Measurements from ENCODE around the gene GP1BB.
"Not testable (repeated sequence)": the region's sequence is repeated elsewhere in the genome, so short reads cannot be mapped to it uniquely, and the experiment has no call there.

The GP1BB gene

DNA sequence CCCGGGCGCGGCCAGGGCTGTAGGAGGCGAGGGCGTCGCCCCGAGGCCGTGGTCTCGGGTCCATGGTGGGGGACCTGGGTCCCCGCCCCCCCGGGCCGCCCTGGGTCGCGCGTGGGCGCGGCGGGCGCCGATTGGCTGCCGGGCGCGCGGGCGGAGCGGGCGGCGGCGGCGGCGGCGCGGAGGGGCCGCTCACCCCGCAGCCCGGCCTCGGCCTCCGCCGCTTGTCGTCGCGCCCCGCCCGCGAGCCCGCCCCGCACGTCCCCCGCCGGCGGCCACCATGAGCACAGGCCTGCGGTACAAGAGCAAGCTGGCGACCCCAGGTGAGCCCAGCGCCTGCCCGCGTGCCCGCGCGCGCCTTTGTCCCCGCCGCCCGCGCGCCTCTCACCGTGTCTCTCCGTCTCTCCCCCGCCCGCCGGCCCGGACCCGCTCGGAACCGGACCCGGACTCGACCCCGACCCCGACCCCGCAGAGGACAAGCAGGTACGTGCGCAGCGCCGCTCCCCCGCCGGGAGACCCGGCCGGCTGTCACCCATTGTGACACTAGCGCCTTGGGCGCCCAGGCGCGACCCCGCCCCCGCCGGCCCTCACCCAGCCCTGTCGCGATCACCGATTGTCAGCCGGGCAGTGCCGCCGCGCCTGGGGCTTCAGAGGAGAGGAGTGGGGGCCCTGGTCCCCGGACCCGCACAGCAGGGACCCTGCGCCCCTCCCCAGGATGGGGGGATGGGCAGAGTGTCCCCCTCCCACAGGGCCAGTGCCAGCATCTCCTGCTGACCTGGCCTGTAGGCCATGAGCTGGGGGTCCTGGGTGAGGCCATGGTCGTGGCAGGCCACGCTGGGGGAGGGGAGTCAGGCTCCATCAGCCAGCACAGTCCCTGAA, 8.8 kb upstream of the GP1BB start, which contains the start of gene SEPTIN5:
SEPTIN5 (plus strand) TSS at position 192 of the 876 bp plus-strand sequence; CDS start at position 278, 86 bp downstream.
- DNase-seq (ENCODE audit: low read depth in 2 of 2), result no peak

DNA sequence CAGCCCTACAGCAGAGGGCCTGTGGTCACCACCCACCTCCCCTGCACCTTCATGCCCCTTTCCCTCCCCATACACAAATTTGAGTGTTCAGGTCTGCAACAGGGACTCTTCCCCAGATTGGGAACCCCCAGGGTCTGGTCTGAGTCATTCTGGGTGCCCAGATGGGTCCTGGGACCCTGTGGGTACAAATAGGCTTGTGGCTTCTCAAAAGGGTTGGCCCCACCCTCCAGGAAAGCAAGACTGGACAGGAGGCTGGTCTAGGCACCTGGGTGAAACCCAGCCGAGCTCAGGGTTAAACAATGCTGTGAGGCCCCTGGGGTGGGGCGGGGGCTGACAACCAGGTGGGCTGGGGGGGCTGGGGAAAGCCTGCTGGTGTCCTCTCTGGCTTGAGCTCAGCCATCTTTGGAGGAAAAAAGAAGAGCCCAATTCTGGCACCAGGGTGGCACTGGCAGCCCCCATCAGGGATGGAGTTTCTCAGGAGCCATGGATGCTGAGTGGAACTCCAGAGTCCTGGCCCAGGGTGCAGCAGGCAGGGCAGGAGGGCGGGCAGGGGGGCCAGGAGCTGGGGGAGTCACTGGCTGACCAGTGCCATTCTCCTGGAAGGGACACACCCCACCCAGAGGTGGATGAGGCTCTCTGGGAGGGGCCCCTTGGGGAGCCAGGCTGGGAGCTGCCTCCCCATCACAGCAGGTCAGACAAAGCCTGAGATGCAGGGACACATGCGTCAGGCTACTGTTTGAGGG, 8.0 kb upstream of the GP1BB start:
- DNase-seq (ENCODE audit: low read depth in 2 of 2), result no peak

DNA sequence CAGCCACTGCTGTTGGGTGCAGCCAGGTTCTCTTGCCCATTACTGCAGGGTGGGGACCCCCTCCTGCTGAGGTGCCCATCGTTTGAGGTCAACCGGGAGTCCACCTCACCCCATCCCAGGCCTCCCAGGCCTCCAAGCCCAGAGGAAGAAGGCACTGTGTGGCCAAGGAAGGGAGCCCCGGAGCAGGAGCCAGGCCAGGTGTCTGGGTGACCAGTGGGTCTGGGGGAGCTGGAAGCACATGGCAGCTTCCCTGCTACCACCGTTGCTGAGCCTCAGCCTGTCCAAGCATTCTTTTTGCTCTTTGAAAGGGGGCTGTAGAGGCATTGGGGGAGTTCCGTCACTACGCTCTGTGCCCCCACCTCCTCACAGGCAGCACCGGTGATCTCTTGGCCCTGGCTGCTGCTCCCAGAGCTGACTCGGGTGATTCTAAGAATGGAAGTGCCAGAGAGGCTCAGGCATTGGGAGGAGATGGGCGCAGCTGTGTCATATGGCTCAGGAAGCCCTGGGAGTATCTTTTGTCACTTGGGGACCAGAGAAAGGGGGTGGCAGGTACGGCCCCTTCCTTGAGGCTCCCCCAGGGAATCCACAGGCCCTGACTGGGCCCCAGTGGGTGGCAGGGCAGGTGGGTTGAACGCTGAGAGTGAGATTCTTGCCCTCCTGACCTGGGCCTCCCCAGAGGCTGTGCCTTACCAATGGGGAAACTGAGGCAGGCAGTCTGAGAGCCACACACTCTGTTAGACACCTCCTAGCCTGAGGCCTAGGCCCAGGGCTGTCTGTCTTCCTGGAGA, 7.1 kb upstream of the GP1BB start:
- DNase-seq (ENCODE audit: low read depth in 2 of 2), result no peak

DNA sequence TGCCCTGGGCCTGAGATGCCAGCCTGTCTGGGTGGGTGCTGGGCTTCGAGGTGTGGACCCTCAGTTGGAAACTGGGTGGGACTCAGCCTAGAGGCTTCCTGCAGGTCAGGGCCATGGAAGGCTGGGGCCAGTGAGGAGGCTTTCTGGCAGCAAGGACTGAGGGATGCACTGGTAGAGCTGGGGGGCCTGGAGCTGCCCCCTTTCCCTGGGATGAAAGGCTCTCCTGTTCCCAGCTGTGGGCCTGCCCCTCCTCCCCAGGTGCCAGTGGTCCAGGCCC, 6.6 kb upstream of the GP1BB start:
- no peak for DNase-seq (ENCODE audit: low read depth in 2 of 2)

GRCh38 chr22:19717181-19717580, 6.2 kb upstream of the GP1BB start:
- DNase-seq (ENCODE audit: low read depth in 2 of 2), result no peak

GRCh38 chr22:19717691-19718455, 5.5 kb upstream of the GP1BB start:
- peak; percentile 44 to 60 for DNase-seq (ENCODE audit: low read depth in 2 of 2)

GRCh38 chr22:19718456-19719049, 4.8 kb upstream of the GP1BB start:
- no peak for DNase-seq (ENCODE audit: low read depth in 2 of 2)

GRCh38 chr22:19719050-19719482, 4.3 kb upstream of the GP1BB start:
- peak; percentile 25 to 53 for DNase-seq (ENCODE audit: low read depth in 2 of 2)

- DNase-seq (ENCODE audit: low read depth in 2 of 2), result no peak
Measured at GRCh38 chr22:19719488-19720021, 3.8 kb upstream of the GP1BB start.

GRCh38 chr22:19720150-19720827, 3.0 kb upstream of the GP1BB start:
- no peak for DNase-seq (ENCODE audit: low read depth in 2 of 2)

DNA sequence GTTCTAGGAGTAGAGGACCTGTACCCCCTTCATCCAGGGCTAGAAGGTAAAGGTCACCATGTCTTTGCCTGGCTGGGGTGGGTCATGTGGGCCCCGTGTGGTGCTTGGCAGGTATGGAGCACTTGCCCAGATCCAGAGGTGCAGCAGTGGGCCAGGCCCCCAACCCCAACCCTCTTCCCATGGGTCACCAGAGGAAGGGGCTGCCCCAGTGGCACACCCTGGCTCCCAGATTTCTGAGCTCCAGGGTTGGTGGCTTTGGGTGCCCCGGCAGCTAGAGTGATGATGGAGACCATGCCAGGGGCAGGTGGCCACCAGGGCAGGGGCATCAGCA, 2.4 kb upstream of the GP1BB start:
- no peak for DNase-seq (ENCODE audit: low read depth in 2 of 2)

- DNase-seq (ENCODE audit: low read depth in 2 of 2), result no peak
Measured at GRCh38 chr22:19721330-19722177, 1.8 kb upstream of the GP1BB start.

DNA sequence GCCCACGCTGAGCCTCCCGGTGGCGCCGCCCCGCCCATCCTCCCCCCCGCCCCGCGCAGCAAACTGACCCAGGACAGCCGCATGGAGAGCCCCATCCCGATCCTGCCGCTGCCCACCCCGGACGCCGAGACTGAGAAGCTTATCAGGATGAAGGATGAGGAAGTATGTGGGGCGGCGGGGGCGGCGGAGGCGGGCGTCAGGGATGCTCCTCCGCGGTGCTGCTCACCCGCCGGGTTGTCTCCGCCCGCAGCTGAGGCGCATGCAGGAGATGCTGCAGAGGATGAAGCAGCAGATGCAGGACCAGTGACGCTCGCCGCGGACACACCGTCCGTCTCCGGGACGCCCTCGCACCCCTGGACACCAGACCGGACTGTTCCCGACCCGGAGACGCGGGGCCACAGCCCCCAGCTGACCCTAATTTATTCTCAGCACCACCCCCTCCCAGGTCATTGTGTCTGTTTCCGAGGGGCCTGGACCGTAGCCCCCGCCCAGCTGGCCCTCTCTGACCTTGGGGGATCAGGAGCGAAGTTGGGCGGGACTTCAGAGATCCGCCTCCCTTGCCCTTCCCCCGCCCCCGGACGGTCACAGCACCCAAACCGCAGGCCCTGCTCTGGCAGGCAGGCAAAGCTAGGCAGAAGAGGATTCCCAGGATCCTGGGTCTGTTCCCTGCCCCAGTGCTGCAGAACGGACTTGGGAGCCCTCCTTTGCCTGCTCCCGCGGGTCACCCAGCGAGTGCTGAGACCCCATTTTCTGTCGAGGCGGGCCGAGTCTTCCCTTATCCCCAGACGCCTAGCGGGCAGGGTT, 959 bp upstream of the GP1BB start:
- DNase-seq (ENCODE audit: low read depth in 2 of 2), result no peak

GRCh38 chr22:19722982-19723231, 432 bp upstream of the GP1BB start:
- DNase-seq (ENCODE audit: low read depth in 2 of 2), result no peak

DNA sequence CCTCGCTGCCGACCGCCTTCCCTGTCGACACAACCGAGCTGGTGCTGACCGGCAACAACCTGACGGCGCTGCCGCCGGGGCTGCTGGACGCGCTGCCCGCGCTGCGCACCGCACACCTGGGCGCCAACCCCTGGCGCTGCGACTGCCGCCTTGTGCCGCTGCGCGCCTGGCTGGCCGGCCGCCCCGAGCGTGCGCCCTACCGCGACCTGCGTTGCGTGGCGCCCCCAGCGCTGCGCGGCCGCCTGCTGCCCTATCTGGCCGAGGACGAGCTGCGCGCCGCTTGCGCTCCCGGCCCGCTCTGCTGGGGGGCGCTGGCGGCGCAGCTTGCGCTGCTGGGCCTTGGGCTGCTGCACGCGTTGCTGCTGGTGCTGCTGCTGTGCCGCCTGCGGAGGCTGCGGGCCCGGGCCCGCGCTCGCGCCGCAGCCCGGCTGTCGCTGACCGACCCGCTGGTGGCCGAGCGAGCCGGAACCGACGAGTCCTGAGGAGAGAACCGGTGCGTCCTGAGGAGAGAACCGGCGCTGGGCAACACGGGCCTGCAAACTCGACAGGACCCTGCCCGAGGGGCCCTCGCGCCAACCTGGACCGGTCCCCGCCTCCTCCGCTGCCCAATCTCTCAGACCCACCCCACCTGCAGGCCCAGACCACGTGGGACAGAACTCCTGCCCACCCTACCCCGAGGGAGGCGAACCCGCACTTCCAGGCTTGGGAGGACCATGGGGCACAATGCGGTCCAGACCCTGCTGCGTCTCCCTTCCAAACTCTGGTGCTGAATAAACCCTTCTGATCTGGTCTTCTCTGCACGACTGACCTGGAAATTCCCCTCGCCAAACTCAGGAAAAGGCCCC, 866 bp downstream of the GP1BB start:
- DNase-seq (ENCODE audit: low read depth in 2 of 2), result no peak

- no peak for DNase-seq (ENCODE audit: low read depth in 2 of 2)
Measured at GRCh38 chr22:19724927-19725661, 1.8 kb downstream of the GP1BB start.

DNA sequence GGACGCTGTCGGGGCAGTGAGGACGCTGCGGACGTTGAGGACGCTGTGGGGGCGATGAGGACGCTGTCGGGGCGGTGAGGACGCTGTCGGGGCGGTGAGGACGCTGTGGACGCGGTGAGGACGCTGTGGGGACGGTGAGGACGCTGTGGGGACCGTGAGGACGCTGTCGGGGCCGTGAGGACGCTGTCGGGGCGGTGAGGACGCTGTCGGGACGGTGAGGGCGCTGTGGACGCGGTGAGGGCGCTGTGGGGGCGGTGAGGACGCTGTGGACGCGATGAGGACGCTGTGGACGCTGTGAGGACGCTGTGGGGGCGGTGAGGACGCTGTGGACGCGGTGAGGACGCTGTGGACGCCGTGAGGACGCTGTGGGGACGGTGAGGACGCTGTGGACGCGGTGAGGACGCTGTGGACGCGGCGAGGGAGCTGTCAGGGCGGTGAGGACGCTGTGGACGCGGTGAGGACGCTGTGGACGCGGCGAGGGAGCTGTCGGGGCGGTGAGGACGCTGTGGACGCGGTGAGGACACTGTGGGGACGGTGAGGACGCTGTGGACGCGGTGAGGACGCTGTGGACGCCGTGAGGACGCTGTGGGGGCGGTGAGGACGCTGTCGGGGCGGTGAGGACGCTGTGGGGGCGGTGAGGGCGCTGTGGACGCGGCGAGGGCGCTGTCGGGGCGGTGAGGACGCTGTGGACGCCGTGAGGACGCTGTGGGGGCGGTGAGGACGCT, 2.9 kb downstream of the GP1BB start:
- DNase-seq (ENCODE audit: low read depth in 2 of 2), result not testable (repeated sequence)
